ENCODE measurements around the gene TUT1. TPM values are rescaled to one million over a fixed set of nuclear protein-coding genes. Genes with fewer than 3 reads are reported as not detected.

TUT1 gene
- total and polyA plus RNA-seq, 3 donors from 2014 or later = 24.3 to 30.0 (median 25.0) TPM

- Histone ChIP-seq H3K36me3 (ENCODE audit: low read depth, missing control alignments) (no peaks in the 10 kb centered on the region), H3K9me3 (no peaks in the 10 kb centered on the region), H3K4me1 (peaks cover 29% of the 10 kb centered on the region), H3K4me3 (no peak overlapping the region), H3K27ac (no peak overlapping the region), H3K27me3 (no peaks in the 10 kb centered on the region)
- TF ChIP-seq CTCF (IDR thresholded peaks at IDR 0.05) (no peak), POLR2A (IDR thresholded peaks at IDR 0.05) (no peak)
- intact Hi-C loops (cut with DNase I; ENCODE audit: low total_unique reads) = no loop called here
- no peak for DNase-seq
- 95 to 97% methylated on average over 7 to 11 of the region's 11 CpGs for WGBS, 2 donors
Measured at GRCh38 chr11:62578541-62578940, 12.8 kb downstream of the TUT1 start.

- TF ChIP-seq CTCF (IDR thresholded peaks at IDR 0.05) = no peak
- TF ChIP-seq POLR2A (IDR thresholded peaks at IDR 0.05) = no peak
- intact Hi-C loops (cut with DNase I; ENCODE audit: low total_unique reads) = no loop called here
- WGBS, 2 donors = 71 to 74% methylated on average over 8 to 12 of the region's 12 CpGs
- Histone ChIP-seq H3K36me3 (ENCODE audit: low read depth, missing control alignments) (no peaks in the 10 kb centered on the region), H3K27me3 (no peaks in the 10 kb centered on the region), H3K27ac (peak overlapping the region; percentile 15 to 25), H3K4me3 (no peak overlapping the region), H3K9me3 (no peaks in the 10 kb centered on the region), H3K4me1 (peaks cover 35% of the 10 kb centered on the region)
- no peak for DNase-seq
Measured at GRCh38 chr11:62577046-62577714, 14.1 kb downstream of the TUT1 start.

GRCh38 chr11:62575837-62576236 lies 15.5 kb downstream of the TUT1 start:
- Histone ChIP-seq H3K27me3 (no peaks in the 10 kb centered on the region), H3K4me3 (no peak overlapping the region), H3K4me1 (peaks cover 28% of the 10 kb centered on the region), H3K27ac (peak overlapping the region; percentile 87 to 95), H3K9me3 (no peaks in the 10 kb centered on the region), H3K36me3 (ENCODE audit: low read depth, missing control alignments) (no peaks in the 10 kb centered on the region)
- intact Hi-C loops (cut with DNase I; ENCODE audit: low total_unique reads) = no loop called here
- TF ChIP-seq CTCF (IDR thresholded peaks at IDR 0.05) (no peak), POLR2A (IDR thresholded peaks at IDR 0.05) (no peak)
- no peak for DNase-seq
- 69 to 70% methylated on average over 14 of the region's 14 CpGs for WGBS, 2 donors

GRCh38 chr11:62575156-62575555 lies 16.2 kb downstream of the TUT1 start:
- Histone ChIP-seq H3K4me3 (peak overlapping the region; percentile 69 to 95), H3K27me3 (no peaks in the 10 kb centered on the region), H3K27ac (peak overlapping the region; percentile 87 to 95), H3K36me3 (ENCODE audit: low read depth, missing control alignments) (no peaks in the 10 kb centered on the region), H3K4me1 (peaks cover 28% of the 10 kb centered on the region), H3K9me3 (no peaks in the 10 kb centered on the region)
- intact Hi-C loops (cut with DNase I; ENCODE audit: low total_unique reads) = no loop called here
- DNase-seq = no peak
- WGBS, 2 donors = 37 to 40% methylated on average over 10 to 17 of the region's 17 CpGs
- TF ChIP-seq CTCF (IDR thresholded peaks at IDR 0.05) (no peak), POLR2A (IDR thresholded peaks at IDR 0.05) (no peak)

Data from testis (tissue), 3 donors.